NT2/D1 (cell line): ENCODE measurements around the gene USP17L30.
"Not testable (repeated sequence)": the region's sequence is repeated elsewhere in the genome, so short reads cannot be mapped to it uniquely, and the experiment has no call there.

ENCODE experiments used
- YY1 ChIP-seq: IDR thresholded peaks from 2 replicates; pipeline ENCODE4 v1.6.1; 2011; ENCODE audit not compliant: insufficient read length, insufficient read depth
- ZNF274 ChIP-seq: IDR thresholded peaks from 2 replicates; pipeline ENCODE4 v1.6.1; 2011; ENCODE audit warnings: mild to moderate bottlenecking, low read depth, low read length

DNA sequence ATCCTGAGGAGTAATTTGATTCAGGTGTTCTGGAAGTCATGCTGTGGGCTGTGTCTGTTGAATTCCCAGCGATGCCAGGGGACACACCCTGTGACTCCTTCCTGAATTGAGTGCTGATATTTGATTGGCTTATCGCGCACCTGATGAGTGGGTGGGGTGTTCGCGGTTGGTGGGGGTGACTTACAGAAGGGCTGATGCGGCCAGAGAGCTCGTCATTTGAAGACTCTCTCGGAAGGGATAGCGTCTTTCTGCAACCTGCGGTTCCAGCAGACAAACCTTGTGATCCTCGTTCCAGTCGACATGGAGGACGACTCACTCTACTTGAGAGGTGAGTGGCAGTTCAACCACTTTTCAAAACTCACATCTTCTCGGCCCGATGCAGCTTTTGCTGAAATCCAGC is 9.6 kb upstream of the USP17L30 start, which contains the start of gene USP17L29:
- not testable (repeated sequence) for TF ChIP-seq ZNF274, YY1
